GM18907 (cell line): ENCODE measurements around the gene BEND3.
"Not testable (repeated sequence)": the region's sequence is repeated elsewhere in the genome, so short reads cannot be mapped to it uniquely, and the experiment has no call there.

Source experiments
- ATAC-seq: cut with Tn5 transposase; IDR thresholded peaks from one replicate; pipeline ENCODE4 v1.9.1; 2021; ENCODE audit warnings: mild to moderate bottlenecking, moderate library complexity; ENCODE audit not compliant: unreplicated experiment

Gene BEND3

DNA sequence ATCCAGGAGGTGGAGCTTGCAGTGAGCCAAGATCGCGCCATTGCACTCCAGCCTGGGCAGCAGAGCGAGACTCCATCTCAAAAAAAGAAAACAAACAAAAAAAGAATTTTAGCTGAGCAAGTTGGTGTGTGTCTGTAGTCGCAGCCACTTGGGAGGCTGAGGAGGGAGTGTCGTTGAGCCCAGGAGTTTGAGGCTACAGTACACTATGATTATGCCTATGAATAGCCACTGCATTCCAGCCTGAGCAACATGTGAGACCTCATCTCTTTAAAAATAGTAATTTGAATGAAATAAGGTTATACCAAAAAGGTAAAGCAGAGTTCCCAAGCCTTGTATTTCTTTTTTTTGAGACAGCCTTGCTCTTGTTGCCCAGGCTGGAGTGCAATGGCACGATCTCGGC, 67.5 kb downstream of the BEND3 start:
- no peak for ATAC-seq

DNA sequence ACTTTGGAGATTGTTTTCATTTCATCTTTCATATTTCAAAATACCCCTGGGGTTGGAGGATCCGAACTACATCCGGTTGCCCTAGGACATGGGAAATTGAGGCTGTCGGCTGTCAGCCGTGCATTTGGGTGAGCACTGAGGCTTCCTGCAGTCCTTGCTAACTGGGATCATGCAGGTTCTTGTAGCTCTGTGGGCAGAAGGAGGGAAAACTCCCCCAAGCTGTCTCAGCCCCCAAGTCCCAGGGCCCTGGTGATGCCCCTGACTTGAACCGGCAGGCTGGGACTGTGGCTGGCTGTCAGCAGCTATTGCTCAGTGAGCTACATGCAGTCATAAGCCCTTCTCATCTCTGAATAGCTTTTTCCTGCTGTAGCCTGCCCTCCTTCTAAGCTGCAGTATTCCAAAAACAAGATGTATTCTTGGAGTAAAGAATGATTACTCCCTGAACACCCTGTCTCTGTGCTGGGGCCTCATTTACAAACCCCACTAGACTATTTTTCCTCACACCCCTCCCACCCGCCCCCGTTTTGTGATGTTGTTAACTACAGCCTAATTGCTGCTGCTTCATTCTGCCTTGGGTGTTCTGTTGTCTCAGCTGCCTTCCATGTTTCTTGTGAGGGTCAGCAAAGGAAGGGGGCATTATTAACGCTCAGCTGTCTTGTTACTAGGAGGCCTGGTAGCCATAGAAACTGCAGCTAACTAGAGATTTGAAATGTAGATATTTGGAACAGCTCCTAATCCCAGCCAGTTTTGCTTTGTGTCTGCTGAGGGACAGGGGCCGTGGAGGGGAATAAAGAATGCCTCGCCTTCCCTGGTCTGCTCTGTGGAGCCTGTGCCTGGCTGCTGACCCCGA, 69.3 kb downstream of the BEND3 start:
- ATAC-seq, result no peak

DNA sequence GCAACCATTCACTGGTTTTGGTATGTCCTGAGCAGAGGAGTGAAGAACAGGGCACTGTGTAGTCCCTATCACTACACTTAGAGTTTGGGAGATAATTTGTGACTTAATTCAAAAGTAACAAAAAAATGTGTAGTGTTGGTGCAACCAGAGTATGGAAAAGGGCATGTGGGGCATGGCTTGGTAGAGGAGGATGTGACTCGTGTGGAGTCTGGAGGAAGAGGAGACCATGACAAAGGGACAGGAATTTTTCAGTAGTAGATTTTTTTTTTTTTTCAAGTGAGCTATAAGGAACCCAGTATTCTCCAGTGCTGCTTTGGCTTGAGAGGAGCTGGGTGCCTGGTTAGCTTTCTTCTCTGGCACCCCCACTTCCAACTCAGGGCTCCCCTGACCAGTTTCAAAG, 82.2 kb downstream of the BEND3 start:
- ATAC-seq, result no peak

DNA sequence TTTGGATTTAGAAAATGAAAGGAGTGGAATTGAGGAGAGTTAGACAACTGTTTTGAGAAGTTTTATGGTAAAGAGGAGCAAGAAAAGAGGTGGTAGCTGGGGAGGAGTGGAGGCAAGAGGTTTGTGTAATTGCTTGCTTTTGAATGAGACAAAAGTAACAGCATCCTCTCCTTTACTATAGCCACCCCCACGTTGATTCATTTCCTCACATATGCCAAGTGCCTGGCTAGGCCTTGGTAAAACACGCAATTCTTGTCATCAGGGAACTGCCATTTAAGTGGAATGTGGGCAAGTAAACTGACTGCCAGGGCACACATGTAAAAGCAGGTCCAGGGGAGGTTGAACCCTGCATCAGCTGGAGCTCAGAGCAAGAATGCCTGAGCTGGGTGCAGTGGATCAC, 83.3 kb downstream of the BEND3 start:
- ATAC-seq, result no peak

DNA sequence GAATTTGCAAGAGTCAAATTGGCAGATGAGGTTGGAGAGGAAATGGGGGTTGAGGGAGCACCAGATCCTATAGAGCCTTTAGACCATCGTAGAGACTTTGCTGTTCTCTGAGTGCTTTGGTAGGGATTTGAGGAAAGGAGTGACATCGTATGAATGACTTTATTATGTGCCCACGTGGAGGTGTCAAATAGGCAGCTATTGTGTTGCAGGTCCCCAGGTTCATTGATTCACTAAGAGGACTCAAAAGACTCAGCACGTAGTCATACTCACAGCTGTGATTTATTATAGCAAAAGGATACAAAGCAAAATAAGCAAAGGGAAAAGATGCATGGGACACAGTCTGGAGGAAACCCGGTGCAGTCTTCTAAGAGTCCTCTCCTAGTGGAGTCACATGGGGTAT, 85.2 kb downstream of the BEND3 start:
- ATAC-seq, result no peak

DNA sequence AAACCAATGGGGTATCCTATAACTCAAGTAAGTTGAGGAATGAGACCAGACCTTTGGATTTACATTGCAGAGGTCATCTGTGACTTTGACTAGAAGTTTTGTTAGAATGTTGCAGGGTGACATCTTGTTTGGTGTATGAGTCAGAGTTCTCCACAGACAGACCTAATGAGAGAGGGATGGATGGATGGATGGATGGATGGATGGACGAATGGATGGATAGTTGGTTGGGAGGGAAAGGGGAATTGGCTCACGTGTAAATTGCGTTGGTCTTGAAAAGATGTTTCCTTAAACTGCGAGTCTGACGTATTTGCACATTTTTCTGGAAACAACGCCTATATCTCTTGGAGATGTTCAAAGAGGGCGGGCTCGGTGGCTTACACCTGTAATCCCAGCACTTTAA, 88.3 kb downstream of the BEND3 start:
- no peak for ATAC-seq

DNA sequence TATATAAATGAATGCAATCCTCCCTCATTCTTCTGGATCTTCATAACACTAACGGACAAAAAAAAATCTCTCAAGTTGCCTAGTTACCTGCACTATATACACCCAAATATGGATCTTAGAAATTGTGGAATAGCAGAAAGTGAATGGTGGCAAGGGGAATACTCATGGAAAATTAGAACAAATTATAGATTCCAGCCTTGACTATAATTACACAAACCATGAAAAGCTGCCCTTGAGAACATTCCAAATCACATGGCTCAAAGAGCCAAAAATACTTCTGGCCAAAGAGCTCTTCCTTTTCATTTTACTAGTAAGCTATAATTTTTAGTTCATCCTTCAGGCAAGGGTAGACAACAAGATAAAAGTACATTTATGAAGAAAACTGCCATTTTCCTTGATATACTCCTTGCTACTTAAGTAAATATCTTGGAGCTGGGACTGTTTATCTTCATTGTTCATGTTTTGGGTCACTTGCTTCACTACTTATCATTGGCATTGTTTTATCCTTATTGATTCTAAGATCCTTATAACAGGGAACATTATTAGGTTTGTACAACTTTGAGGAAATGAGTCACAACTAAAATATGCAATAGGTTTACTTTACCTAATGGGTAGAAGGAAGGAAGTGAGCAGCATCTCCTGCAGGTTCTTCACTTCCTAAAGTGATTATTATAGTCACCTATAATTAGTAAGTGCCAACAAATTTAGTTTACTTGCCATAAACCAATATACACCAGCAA, 93.7 kb downstream of the BEND3 start:
- no peak for ATAC-seq

DNA sequence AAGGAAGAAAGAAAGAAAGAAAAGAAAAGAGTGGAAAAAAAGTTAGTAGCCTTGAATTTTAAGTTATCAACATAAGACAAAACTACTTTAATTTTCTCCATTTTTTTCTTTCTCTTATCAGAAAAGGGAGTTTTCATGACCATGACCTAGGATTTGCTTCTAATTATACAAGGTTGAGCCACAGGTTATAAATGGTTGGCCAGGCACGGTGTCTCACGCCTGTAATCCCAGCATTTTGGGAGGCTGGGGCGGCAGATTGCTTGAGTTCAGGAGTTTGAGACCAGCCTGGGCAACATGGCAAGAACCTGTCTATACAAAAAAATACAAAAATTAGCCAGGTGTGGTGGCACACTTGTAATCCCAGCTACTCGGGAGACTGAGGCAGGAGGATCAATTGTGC, 95.1 kb downstream of the BEND3 start:
- ATAC-seq, result no peak

DNA sequence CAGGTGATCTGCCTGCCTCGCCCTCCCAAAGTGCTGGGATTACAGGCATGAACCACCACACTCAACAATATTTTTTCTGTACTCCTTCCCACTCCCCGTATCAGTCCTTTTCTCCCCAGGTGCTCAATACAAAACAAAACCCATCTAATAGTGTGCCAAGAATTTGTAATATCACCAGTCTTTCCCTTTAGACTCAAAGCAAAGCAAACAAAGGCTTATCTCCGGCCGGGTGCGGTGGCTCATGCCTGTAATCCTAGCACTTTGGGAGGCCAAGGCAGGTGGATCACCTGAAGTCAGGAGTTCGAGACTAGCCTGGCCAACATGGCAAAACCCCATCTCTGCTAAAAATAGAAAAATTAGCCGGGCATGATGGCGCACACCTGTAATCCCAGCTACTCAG, 95.7 kb downstream of the BEND3 start:
- not testable (repeated sequence) for ATAC-seq

DNA sequence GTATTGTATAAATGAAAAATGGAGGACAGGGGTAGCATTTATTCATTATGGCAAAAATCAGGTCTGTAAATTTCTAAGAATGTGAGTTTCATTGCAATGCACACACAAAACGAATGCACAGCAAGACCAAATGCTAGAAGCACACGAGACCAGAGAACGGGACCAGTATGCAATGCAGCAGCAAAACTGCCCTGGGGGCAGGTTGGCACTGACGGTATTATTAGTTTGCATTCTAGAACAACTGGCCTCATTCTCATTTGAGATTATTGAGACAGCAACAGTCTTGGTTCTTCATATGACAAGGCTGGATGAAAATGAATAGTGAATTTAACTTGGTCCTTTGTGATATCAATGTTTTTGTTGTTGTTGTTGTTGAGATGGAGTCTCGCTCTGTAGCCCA, 96.3 kb downstream of the BEND3 start:
- ATAC-seq, result no peak
